Hematopoietic multipotent progenitor cell treated with erythropoietin and hydrocortisone succinate and interleukin-3 and kit ligand, for 6 days (in vitro differentiated cells): ENCODE results near the gene C2orf80.
"Not testable (repeated sequence)": the region's sequence is repeated elsewhere in the genome, so short reads cannot be mapped to it uniquely, and the experiment has no call there.

Source experiments
- DNase-seq: peaks from one replicate; pipeline ENCODE4 v3.0.0-alpha.2; 2015

The C2orf80 gene

DNA sequence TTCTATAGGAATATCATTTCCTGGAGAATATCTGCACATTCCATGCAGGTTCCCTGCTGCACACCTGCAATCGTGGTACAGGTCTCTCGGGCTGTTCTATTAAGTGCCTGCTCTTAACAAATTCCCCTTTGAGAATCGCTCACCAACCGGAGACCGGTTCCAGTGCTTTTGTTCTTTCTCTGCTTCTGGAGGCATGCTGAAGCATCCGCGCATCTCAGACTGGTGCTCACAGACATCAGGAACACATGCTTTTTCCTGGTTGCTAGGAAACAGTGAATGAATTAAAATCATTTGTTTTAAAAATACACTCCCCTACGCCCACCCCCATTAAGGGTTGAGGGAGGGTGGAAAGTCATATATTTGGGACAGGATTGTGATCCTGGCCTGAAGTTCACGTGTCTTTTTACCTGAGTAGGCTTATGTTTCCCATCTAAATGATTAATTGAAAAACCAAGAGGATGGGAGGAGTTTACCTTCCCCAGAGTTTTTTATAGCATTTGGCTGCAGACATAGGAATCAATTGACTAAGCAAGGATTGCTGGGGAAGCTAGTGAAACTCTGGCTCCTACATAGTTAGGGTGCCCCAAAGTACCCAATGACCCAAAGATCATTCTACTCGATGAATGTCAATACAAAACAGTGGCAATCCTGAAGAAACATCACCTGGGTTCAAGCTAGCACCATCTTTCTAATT is at the start of gene C2orf80:
TSS of gene C2orf80 (minus strand) at position 221 of the 694 bp plus-strand sequence. CDS start 3,044 bp downstream, outside the sequence.
- no peak for DNase-seq

GRCh38 chr2:208235860-208236259 is 46.0 kb upstream of the C2orf80 start:
- DNase-seq, result no peak

GRCh38 chr2:208234786-208235185 is 45.0 kb upstream of the C2orf80 start:
- DNase-seq, result no peak

- no peak for DNase-seq
These were observed 38.6 kb upstream of the C2orf80 start for GRCh38 chr2:208228476-208228875.

DNA sequence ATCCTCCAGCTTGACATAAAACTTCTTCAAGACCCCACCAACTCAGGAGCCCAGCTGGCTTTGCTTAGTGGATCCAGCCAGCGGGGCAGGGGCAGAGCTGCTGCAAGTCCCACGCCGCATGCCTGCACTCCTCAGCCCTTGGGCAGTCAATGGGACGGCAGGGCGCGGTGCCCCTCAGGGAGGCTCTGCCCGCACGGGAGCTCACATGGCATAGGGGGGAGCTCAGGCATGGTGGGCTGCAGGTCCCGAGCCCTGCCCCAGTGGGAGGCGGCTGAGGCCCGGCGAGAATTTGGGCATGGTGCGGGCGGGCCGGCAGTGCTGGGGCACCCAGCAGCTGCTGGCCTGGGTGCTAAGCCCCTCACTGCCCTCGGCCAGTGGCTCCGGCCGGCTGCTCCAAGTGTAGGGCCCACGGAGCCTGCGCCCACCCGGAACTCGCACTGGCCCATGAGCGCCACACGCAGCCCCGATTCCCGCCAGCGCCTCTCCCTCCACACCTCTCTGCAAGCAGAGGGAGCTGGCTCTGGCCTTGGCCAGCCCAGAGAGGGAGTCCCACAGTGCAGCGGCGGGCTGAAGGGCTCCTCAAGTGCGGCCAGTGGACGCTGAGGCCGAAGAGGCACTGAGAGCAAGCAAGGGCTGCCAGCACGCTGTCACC is 37.9 kb upstream of the C2orf80 start:
- no peak for DNase-seq

- no peak for DNase-seq
These were observed 35.0 kb upstream of the C2orf80 start for GRCh38 chr2:208224802-208225201.

DNA sequence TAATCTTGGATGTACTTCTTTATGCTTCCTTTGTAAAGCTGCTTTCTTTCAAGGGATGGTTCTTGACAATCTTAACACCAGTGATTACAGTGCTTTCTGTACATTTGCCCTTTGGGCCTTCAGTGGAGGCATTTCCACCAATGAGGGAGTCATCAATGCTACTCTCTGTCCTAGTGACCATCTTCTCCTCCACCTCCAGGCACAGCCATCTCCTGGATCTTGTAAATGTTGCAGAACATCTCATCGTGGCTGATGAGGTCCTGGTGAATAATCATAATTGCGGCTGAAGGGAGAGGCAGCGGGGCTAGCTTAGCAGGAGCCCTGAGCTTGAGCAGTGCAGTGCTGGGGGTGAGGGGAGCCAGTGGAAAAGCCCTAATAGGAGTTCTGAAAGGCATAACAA is 32.5 kb upstream of the C2orf80 start:
- DNase-seq, result no peak

GRCh38 chr2:208221873-208222272 is 32.0 kb upstream of the C2orf80 start:
- not testable (repeated sequence) for DNase-seq

DNA sequence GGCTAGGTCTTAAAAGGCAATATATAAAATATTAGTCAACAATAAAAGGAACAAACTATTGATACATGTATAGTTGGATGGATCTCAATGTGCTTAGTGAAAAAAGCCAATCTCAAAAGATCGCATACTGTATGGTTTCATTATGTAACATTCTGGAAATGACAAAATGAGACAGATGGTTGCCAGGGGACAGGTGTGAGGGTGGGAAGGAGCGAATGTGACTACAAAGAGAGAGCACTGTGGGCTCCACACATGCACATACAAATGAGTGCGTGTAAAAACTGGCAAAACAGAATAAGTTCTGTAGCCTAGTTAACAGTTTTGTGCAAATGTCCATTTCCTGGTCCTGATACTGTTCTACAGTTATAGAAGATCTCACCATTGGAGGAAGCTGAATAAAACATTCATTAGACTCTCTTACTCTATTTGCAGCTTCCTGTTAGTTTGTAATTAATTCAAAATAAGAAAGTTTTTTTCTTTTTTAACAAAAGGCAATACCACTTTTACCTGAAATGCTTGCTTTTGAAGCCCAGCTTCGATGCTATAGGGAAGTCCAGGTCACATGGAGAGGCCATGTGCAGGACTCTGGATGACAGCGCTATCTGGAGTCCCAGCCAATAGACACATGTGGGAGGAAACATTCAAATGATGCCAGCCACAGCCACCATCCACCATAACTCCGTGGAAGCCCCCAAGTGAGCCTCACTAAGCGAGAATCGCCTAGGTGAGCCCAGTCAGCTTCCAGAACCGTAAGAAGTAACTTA is 21.0 kb upstream of the C2orf80 start:
- DNase-seq, result no peak

DNA sequence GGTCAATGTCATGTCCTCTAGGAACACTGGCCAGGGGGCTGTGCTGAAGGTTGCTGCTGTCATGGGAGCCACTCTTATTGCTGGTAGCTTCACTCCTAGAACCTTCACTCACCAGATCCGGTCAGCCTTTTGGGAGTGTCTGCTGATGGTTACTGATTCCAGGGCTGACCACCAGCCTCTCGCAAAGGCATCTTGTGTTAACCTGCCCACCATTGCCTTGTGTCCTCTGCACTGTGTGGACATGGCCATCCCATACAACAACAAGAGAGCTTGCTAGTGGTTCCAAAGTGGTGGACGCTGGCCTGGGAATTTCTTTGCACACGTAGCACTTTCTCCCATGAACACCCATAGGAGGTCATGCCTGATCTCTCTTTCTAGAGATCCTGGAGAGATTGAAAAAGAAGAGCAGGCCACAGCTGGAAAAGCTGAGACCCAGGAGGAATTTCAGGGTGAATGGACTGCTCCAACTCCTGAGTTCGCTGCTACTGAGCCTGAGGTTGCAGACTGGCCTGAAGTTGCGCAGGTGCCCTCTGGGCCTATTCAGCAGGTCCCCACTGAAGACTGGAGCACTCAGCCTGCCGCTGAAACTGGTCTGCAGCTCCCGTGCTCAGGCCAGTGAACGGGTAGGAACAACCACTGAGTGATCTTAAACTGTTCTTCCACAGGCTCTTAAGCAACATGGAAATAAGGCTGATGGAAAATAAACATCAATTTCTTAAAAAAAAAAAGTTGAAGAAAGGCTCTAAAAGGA is 18.7 kb upstream of the C2orf80 start:
- DNase-seq, result no peak

DNA sequence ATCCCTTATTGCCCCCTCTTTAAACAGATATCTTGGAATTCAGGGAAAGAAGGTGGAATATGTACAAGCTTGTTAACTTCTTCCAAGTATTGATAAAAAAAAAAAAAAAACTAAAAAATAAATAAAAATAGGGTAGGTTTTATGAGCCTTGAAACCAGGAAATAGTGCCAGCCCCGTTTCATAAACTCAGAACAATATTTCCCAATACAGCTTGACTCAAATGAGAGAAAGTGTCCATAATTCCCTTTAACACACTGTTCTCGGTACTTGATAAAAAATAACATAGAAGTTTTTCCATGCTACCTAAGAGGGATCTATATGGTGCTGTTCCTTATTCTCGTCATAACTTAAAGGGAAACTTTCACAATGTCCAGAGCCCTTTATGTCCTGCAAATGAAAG is 17.9 kb upstream of the C2orf80 start:
- no peak for DNase-seq

GRCh38 chr2:208204166-208204565 is 14.3 kb upstream of the C2orf80 start:
- DNase-seq, result no peak

- DNase-seq, result no peak
These were observed 5.7 kb upstream of the C2orf80 start for GRCh38 chr2:208195531-208195930.

GRCh38 chr2:208192611-208193236 is 2.9 kb upstream of the C2orf80 start:
- no peak for DNase-seq

DNA sequence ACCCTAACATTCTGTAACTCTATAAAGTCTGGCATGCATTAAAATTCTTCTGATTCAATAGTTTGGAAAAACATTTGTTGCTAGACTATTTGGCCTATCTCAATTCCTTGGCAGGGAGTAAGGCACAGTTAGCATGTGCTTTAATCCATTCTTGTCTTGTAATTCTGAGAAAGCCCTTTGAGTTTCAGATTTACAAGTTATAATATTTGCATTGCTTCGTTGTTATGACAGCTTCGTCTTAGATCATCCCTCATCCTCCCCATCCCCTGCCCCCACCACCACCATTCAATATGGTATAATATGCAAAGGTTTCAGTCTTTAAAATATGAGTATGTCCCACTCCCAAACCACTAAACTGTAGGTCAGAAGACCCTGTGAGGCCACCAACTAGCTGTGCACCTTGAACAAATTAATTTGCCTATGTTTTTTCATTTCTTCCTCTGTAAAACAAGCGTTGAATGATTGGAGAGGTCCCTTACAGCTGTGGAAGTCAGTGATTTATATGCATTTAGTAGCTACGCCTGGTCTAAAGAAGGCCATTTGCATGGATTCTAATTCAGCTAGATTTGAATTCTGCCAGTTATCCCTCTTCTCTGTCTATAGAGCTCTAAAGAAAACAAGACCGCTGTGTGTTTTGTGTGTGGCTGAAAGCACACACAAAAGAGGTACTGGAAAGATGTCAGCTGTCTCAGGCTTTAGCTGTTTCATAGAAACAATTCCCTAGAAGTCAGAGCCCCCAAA is 591 bp downstream of the C2orf80 start:
- DNase-seq, result no peak

DNA sequence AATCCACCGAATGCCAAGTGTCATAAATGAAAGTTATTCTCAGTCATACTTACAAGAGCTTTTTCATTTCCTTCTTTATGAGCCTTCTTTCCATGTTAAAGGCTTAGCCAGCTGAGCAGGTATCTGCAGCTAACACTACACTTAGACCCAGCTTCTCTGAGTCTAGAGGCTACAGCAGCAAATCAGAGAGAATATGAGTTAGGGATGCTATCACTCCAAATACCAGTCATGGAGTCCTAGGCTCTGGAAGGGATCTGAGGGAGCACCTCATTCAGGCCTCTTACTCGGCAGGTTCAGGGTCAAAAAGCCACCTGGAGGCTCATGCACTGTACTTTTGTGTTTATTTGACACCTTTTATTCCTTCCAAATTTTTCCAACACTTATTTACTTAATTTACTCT is 2.9 kb downstream of the C2orf80 start:
- no peak for DNase-seq

GRCh38 chr2:208186465-208186864 is 3.4 kb downstream of the C2orf80 start:
- DNase-seq, result no peak

- no peak for DNase-seq
These were observed 5.7 kb downstream of the C2orf80 start for GRCh38 chr2:208183972-208184705.

DNA sequence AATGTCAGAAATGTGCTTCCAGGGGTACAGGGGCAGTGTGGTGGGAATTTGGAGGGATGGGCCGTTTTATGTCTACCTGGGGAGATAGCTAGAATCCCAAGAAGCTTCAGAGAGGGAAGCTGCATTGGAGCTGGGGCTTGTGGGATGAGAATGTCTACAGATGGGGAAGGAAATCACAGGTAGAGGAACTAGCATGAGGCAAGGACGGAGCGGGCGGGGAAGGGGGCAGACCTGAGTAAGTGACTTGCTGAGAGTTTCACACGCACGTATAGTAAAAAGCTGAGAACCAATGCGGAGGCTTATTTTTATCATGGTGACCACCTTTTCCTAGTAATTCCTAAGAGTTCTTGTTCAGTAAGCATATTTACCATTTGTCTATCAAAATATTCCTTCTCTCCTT is 6.3 kb downstream of the C2orf80 start:
- DNase-seq, result no peak

- no peak for DNase-seq
These were observed 7.0 kb downstream of the C2orf80 start for GRCh38 chr2:208182835-208183234.

DNA sequence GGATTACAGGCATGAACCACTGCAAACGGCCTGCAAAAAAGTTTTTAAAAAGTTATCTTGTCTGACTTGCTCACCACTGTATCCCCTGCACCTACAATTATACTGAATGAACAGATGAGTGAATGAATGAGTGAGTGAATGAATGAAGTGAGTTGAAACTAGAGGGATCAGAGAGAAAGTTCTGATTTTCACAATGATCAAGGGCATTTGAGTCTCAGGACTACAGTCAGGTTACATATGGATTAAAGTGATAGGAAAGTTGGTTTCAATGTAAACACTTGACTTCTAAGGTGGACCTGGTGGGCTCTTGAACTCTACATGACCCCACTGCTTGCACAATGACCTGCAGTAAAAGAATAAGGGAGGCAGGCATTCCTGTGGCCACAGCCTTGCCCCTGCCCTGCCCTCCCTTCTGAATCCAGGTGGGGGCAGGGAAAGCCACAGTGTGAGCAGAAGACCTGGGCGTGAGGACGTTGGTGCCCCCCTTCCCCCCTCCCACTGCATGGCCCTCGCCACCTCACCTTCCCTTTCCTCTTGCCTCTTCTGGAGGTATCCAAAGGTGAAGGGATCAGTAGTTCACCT is 10.7 kb downstream of the C2orf80 start:
- no peak for DNase-seq
